Lower leg skin (tissue), 4 donors: ENCODE measurements around the gene C20orf204. TPM values are rescaled to one million over a fixed set of nuclear protein-coding genes. Genes with fewer than 3 reads are reported as not detected.

ENCODE experiments used
- DNase-seq, 2 donors: peaks; one replicate each; pipeline ENCODE4 v3.0.0-alpha.2; 2019; ENCODE audit warnings: low spot score in 2 of 2
- H3K4me3 ChIP-seq: fragments of 200-600 bp; sonication (generic); 2 replicates; pipeline ENCODE4 v1.5.1; 2017; ENCODE audit warnings: mild to moderate bottlenecking, low read depth; ENCODE audit not compliant: poor library complexity, severe bottlenecking
- POLR2A ChIP-seq, 2 donors: fragments of 450-650 bp; IDR thresholded peaks; one replicate each; pipeline ENCODE4 v1.6.1; 2016 to 2017; ENCODE audit warnings: antibody characterized with exemption in 2 of 2, mild to moderate bottlenecking in 1 of 2, moderate library complexity in 1 of 2
- WGBS, 2 donors: methylation state at CpG; one replicate each; pipeline ENCODE4 v1.1.5; 2018; 5-methylcytosine and 5-hydroxymethylcytosine counted together
- intact Hi-C: fragments of 100-400 bp; cut with DNase I; formaldehyde crosslinking; loops from one replicate; pipeline ENCODE4 v1.15.0; 2023; ENCODE audit warnings: low total_unique reads
- total RNA-seq, 4 donors: library from RNA; depleted of rRNA; stranded (reverse); fragments of >200 nt; gene quantifications; one replicate each; pipeline ENCODE4 v1.1.0, GENCODE V29; 2016
- TF ChIP-seq, protein P1 (sequence below), 3 donors: fragments of 450-650 bp; IDR thresholded peaks; one replicate each; pipeline ENCODE4 v1.5.1; 2016; ENCODE audit warnings: antibody characterized with exemption in 3 of 3, mild to moderate bottlenecking in 3 of 3, moderate library complexity in 2 of 3

The C20orf204 gene
- total RNA-seq, 4 donors from 2014 or later: 0.39 to 1.8 (median 0.66) TPM

DNA sequence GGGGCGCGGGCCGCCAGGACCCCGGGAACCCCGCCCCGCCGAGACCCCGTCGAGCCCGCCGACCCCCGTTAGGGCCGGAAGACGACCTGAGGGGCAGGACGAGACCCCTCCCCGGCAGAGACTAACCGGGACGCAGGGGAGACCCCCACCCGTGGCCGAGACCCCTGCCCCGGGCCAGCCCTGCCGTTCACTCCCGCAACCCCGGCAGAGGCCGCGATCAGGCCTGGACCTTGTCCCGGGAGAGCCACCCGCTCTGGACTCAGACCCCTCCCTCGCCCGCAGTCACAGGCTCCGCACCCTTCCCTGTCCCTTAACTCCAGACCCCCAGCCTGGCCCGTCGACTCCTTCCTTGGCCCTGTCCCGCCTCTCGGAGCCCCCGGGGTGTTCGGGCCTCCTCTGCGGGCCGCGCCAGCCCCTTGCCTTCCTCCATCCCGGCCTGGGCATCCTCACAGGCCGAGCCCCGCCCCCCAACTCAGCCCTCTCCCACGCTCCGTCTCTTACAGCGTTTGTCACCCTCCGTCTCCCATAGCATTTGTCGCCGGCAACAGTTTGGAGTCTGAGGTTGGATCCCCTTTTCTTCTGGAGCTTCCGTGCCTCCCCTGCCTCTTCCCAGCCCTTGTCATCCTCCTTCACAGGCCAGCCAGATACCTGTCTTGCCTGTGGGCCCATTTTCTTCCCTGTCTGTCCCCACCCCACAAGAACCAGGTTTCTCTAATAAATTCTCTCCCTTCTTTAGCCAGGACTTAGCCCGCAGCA lies 27.6 kb downstream of the C20orf204 start:
- TF ChIP-seq, protein P1, sequence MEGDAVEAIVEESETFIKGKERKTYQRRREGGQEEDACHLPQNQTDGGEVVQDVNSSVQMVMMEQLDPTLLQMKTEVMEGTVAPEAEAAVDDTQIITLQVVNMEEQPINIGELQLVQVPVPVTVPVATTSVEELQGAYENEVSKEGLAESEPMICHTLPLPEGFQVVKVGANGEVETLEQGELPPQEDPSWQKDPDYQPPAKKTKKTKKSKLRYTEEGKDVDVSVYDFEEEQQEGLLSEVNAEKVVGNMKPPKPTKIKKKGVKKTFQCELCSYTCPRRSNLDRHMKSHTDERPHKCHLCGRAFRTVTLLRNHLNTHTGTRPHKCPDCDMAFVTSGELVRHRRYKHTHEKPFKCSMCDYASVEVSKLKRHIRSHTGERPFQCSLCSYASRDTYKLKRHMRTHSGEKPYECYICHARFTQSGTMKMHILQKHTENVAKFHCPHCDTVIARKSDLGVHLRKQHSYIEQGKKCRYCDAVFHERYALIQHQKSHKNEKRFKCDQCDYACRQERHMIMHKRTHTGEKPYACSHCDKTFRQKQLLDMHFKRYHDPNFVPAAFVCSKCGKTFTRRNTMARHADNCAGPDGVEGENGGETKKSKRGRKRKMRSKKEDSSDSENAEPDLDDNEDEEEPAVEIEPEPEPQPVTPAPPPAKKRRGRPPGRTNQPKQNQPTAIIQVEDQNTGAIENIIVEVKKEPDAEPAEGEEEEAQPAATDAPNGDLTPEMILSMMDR (IDR thresholded peaks at IDR 0.05): no peak
- TF ChIP-seq POLR2A (IDR thresholded peaks at IDR 0.05): no peak
- no peak for DNase-seq
- WGBS, 2 donors: 1 to 2% methylated on average over 32 to 44 of the region's 51 CpGs
- intact Hi-C loops: no loop called here
- peak overlapping the region; percentile 61 for H3K4me3 ChIP-seq

DNA sequence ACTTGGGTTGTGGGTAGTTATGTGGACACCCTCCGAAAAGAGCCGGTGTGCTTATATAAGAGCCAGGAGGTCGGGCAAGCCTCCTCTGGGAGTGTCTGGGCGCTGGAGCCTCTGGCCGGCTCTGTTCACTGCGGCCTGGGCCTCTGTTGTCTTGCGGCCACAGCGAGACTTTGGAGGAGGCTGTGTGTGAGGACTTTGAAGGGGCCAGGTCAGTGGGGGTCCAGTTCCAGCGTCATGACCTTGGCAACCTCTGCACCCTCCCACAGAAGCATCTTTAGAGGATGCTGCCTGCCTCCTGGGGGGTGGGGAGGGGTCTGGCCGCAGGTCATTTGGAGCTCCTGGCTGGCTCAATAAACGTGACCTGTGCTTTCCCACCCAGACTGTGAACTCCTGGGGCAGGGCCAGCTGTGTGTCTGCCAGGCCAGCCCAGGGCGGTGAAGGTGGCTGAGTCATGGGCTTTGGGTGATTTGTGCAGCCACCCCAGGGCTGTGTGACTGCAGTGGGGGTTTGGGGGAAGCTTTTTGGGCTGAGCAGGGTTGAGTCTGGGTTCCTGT lies 28.2 kb downstream of the C20orf204 start:
- intact Hi-C loops: no loop called here
- no peak for DNase-seq
- 31% methylated on average over 12 of the region's 12 CpGs for WGBS, 2 donors
- no peak overlapping the region for H3K4me3 ChIP-seq
- TF ChIP-seq, protein P1 (IDR thresholded peaks at IDR 0.05): no peak
- no peak for TF ChIP-seq POLR2A (IDR thresholded peaks at IDR 0.05)

DNA sequence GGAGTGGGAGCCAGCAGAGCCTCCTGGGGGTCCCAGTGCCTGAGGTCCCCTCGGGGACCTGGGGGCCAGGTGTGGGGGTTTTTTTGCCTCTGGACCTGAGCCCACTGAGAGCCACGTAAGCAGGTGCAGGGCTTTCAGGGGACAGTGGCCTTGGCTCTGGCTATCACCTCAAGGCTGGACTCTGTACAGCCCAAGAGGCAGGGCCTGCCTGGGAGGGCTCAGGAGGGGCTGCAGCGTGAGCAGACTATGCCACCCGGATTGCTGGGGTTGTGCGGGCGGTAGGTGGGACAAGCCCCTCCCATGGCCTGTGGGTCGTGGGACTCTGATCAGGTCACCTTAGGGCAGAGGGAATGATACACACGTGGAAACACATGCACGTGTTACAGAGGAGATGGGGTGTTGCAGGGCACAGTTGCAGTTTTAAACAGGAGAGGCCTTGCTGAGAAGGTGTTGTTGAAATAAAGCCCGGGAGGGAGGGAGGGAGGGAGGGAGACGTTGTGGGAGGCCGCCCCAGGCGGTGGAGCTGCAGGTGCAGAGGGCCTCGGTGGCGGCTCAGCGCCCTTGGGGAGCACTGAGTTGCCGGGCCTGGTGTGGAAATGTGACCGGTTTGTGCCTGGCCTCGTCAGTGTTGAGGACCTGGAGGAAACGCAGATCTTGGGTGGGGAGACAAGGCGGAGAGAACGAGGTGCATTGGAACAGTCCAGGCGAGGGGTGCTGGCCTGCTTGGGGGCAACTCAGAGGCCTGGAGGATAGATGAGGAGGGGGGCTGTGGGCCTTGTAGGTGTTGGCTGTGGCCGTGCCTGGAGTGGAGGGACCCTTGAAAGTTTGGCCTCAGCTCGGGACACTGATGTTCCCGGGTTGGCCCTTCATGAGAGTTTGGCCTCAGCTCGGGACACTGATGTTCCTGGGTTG lies 29.3 kb downstream of the C20orf204 start:
- no peak overlapping the region for H3K4me3 ChIP-seq
- TF ChIP-seq, protein P1 (IDR thresholded peaks at IDR 0.05): no peak
- no peak for TF ChIP-seq POLR2A (IDR thresholded peaks at IDR 0.05)
- intact Hi-C loops: no loop called here
- DNase-seq: no peak
- 49 to 51% methylated on average over 25 to 27 of the region's 27 CpGs for WGBS, 2 donors

DNA sequence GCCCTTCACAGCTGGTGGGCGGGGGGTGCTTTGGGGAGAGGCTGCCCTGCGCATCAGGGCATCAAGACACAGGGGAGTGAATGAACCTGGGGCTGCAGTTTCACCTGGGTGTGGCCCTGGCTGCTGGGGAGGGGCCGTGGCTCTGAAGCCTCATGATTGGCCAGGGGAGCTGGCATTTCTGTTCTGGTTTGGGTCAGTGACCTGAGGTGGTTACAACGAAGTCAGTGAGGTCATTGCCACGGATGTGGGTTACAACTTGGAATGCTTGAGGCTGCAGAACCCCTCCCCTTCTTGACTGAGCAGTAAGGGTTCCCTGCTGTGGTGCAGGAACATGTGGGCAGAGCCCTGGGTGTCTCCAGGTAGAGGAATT lies 30.0 kb downstream of the C20orf204 start:
- intact Hi-C loops: no loop called here

DNA sequence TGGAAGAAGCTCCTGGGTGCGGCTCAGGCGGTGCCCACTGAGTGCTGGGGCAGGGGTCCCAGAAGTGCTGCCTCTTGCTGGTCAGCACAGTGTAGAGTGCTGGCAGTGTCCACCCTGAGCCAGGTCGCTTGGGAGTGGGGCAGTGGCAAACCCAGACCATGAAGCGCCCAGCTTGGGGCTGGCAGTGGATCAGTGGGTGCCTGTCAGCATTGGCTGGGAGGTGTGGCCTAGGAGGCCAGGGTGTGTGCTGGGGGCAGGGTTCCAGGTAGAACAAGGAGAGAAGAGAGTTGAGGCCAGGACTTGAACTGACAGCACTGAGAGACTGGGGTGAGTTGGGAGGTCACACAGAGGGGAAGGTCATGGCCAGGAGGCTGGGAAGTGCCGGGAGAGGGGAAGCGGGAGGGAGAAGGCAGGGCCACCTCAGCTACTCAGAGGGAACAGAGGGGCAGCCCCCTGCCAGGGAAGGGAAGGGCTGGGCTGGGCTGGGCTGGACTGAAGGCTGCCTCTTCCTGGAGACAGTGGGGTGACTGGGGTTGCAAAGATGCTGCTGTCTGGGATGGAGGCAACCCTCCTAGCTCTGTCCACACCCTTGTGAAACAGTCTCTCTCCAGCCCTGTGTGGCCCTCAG lies 31.1 kb downstream of the C20orf204 start:
- TF ChIP-seq POLR2A (IDR thresholded peaks at IDR 0.05): no peak
- TF ChIP-seq, protein P1 (IDR thresholded peaks at IDR 0.05): no peak
- WGBS, 2 donors: 76 to 81% methylated on average over 6 of the region's 6 CpGs
- intact Hi-C loops: no loop called here
- DNase-seq: no peak
- no peak overlapping the region for H3K4me3 ChIP-seq

More for the DNA sequence above, 30.0 kb downstream of the C20orf204 start:
- no peak overlapping the region for H3K4me3 ChIP-seq
- 44 to 46% methylated on average over 5 of the region's 5 CpGs for WGBS, 2 donors
- no peak for TF ChIP-seq POLR2A (IDR thresholded peaks at IDR 0.05)
- TF ChIP-seq, protein P1 (IDR thresholded peaks at IDR 0.05): no peak
- no peak for DNase-seq
